ENCODE results near the gene APOL2.

DNA sequence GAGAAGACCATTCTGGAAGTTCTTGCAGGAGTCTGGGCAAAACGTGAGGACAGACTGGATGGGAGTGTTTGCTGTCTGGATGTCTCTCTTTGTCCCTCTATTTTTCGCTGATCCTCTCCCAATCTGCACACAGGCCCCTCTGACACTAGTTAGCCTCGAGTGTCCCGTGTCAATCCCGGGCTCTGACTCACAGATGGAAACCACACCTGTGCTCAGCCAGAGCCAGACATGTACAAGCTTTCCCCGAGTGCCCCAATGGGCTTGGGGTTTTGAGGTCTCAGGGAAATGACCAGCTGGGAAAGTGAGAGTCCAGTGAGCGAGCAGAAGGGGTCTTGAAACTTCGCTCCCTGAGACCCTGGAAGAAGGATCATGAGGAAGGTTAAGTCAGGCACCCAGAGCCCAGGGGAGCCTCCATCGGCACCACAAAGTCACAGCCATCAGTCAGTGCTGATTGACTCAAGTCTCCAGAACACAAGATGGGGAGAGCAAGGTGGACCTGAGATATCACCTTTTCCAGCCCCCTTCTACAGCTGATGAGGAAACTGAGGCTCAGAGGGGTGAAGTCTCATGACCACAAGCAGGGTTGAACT lies 13.9 kb downstream of the APOL2 start:
- TF ChIP-seq, protein P1, sequence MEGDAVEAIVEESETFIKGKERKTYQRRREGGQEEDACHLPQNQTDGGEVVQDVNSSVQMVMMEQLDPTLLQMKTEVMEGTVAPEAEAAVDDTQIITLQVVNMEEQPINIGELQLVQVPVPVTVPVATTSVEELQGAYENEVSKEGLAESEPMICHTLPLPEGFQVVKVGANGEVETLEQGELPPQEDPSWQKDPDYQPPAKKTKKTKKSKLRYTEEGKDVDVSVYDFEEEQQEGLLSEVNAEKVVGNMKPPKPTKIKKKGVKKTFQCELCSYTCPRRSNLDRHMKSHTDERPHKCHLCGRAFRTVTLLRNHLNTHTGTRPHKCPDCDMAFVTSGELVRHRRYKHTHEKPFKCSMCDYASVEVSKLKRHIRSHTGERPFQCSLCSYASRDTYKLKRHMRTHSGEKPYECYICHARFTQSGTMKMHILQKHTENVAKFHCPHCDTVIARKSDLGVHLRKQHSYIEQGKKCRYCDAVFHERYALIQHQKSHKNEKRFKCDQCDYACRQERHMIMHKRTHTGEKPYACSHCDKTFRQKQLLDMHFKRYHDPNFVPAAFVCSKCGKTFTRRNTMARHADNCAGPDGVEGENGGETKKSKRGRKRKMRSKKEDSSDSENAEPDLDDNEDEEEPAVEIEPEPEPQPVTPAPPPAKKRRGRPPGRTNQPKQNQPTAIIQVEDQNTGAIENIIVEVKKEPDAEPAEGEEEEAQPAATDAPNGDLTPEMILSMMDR (IDR thresholded peaks at IDR 0.05): no peak
- TF ChIP-seq POLR2A (IDR thresholded peaks at IDR 0.05): no peak
